Measurements from ENCODE around the gene CACUL1. TPM values are rescaled to one million over a fixed set of nuclear protein-coding genes. Genes with fewer than 3 reads are reported as not detected.

The CACUL1 gene
- total and polyA plus RNA-seq, 4 donors = 3.9 to 15.8 (median 13.1) TPM

GRCh38 chr10:118701529-118702323, 53.0 kb downstream of the CACUL1 start:
- Histone ChIP-seq H3K9ac (ENCODE audit: low read depth in 1 of 2, low read length in 2 of 2) (no peak overlapping the region), H3K9me3 (ENCODE audit: control insufficient read depth in 4 of 4, low read length in 3 of 4) (no peaks in the 10 kb centered on the region), H3K27ac (ENCODE audit: low read depth in 1 of 2, low read length in 2 of 2) (no peak overlapping the region), H3K4me1 (ENCODE audit: control insufficient read depth in 4 of 4, insufficient read depth in 4 of 4, low read length in 3 of 4) (no peaks in the 10 kb centered on the region), H3K36me3 (ENCODE audit: control insufficient read depth in 4 of 4, insufficient read depth in 3 of 4, low read depth in 1 of 4, low read length in 3 of 4) (peaks cover 0 to 6% (median 4%) of the 10 kb centered on the region in 4 donors), H3K4me3 (ENCODE audit: low read depth in 1 of 3, low read length in 3 of 3) (no peak overlapping the region), H3K27me3 (ENCODE audit: control insufficient read depth in 4 of 4, insufficient read depth in 4 of 4, low read length in 3 of 4) (no peaks in the 10 kb centered on the region)
- 85% methylated on average over 8 of the region's 8 CpGs for WGBS
- DNase-seq (ENCODE audit: low spot score) = no peak
- no peak for TF ChIP-seq NR2F2 (IDR thresholded peaks at IDR 0.05)
- no peak for TF ChIP-seq ZBTB33 (IDR thresholded peaks at IDR 0.05)
- TF ChIP-seq ATF3 (IDR thresholded peaks at IDR 0.05) = no peak
- TF ChIP-seq TAF1 (conservative IDR thresholded peaks at IDR 0.05) = no peak

- no peak for TF ChIP-seq SP1 (IDR thresholded peaks at IDR 0.05)
- no peak for TF ChIP-seq JUND (IDR thresholded peaks at IDR 0.05)
- TF ChIP-seq ZBTB33 (IDR thresholded peaks at IDR 0.05) = no peak
- no peak for TF ChIP-seq RXRA (IDR thresholded peaks at IDR 0.05)
- TF ChIP-seq REST (IDR thresholded peaks at IDR 0.05) = no peak
- TF ChIP-seq TAF1 (conservative IDR thresholded peaks at IDR 0.05) = no peak
- DNase-seq (ENCODE audit: low spot score) = no peak
- Histone ChIP-seq H3K9me3 (ENCODE audit: control insufficient read depth in 4 of 4, low read length in 3 of 4) (no peaks in the 10 kb centered on the region), H3K9ac (ENCODE audit: low read depth in 1 of 2, low read length in 2 of 2) (no peak overlapping the region), H3K27ac (ENCODE audit: low read depth in 1 of 2, low read length in 2 of 2) (no peak overlapping the region), H3K36me3 (ENCODE audit: control insufficient read depth in 4 of 4, insufficient read depth in 3 of 4, low read depth in 1 of 4, low read length in 3 of 4) (peaks cover 0 to 4% (median 4%) of the 10 kb centered on the region in 4 donors), H3K4me3 (ENCODE audit: low read depth in 1 of 3, low read length in 3 of 3) (no peak overlapping the region), H3K27me3 (ENCODE audit: control insufficient read depth in 4 of 4, insufficient read depth in 4 of 4, low read length in 3 of 4) (no peaks in the 10 kb centered on the region), H3K4me1 (ENCODE audit: control insufficient read depth in 4 of 4, insufficient read depth in 4 of 4, low read length in 3 of 4) (peaks cover 0 to 3% (median 1%) of the 10 kb centered on the region in 4 donors)
- WGBS = 80% methylated on average over 7 of the region's 7 CpGs
Observed at GRCh38 chr10:118698421-118698820, 56.3 kb downstream of the CACUL1 start.

Measured in liver (tissue), 9 donors.